Measurements from ENCODE around the gene NDUFAF3.

The NDUFAF3 gene

GRCh38 chr3:49018707-49019006 lies 3.3 kb upstream of the NDUFAF3 start (continued):
- TF ChIP-seq, protein P1, sequence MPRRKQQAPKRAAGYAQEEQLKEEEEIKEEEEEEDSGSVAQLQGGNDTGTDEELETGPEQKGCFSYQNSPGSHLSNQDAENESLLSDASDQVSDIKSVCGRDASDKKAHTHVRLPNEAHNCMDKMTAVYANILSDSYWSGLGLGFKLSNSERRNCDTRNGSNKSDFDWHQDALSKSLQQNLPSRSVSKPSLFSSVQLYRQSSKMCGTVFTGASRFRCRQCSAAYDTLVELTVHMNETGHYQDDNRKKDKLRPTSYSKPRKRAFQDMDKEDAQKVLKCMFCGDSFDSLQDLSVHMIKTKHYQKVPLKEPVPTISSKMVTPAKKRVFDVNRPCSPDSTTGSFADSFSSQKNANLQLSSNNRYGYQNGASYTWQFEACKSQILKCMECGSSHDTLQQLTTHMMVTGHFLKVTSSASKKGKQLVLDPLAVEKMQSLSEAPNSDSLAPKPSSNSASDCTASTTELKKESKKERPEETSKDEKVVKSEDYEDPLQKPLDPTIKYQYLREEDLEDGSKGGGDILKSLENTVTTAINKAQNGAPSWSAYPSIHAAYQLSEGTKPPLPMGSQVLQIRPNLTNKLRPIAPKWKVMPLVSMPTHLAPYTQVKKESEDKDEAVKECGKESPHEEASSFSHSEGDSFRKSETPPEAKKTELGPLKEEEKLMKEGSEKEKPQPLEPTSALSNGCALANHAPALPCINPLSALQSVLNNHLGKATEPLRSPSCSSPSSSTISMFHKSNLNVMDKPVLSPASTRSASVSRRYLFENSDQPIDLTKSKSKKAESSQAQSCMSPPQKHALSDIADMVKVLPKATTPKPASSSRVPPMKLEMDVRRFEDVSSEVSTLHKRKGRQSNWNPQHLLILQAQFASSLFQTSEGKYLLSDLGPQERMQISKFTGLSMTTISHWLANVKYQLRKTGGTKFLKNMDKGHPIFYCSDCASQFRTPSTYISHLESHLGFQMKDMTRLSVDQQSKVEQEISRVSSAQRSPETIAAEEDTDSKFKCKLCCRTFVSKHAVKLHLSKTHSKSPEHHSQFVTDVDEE (CRISPR knock-in tag; IDR thresholded peaks at IDR 0.05), result no peak

GRCh38 chr3:49019941-49020329 lies 2.0 kb upstream of the NDUFAF3 start:
- no peak for ATAC-seq
- TF ChIP-seq TCF4 (CRISPR knock-in tag; IDR thresholded peaks at IDR 0.05; ENCODE audit: borderline replicate concordance) (no peak), SNAI2 (CRISPR knock-in tag; IDR thresholded peaks at IDR 0.05) (no peak), CSDC2 (CRISPR knock-in tag; IDR thresholded peaks at IDR 0.05) (no peak), GLIS3 (CRISPR knock-in tag; IDR thresholded peaks at IDR 0.05) (no peak), CREB5 (CRISPR knock-in tag; IDR thresholded peaks at IDR 0.05; ENCODE audit: low read depth) (no peak)
- TF ChIP-seq, protein P1 (CRISPR knock-in tag; IDR thresholded peaks at IDR 0.05), result no peak

- ATAC-seq, result no peak
- TF ChIP-seq ZNF70 (CRISPR knock-in tag; IDR thresholded peaks at IDR 0.05), result no peak
- no peak for TF ChIP-seq ZNF8 (CRISPR knock-in tag; IDR thresholded peaks at IDR 0.05)
- no peak for TF ChIP-seq ARNTL (CRISPR knock-in tag; IDR thresholded peaks at IDR 0.05; ENCODE audit: borderline replicate concordance, low read depth)
- no peak for TF ChIP-seq ZFP30 (CRISPR knock-in tag; IDR thresholded peaks at IDR 0.05)
- no peak for TF ChIP-seq OSR1 (CRISPR knock-in tag; IDR thresholded peaks at IDR 0.05)
- TF ChIP-seq RARB (CRISPR knock-in tag; IDR thresholded peaks at IDR 0.05), result no peak
Measured at GRCh38 chr3:49020330-49021212, 1.4 kb upstream of the NDUFAF3 start.

GRCh38 chr3:49021213-49021812 lies 608 bp upstream of the NDUFAF3 start:
- TF ChIP-seq PPARA (CRISPR knock-in tag; IDR thresholded peaks at IDR 0.05; ENCODE audit: borderline replicate concordance) (no peak), SNAI2 (CRISPR knock-in tag; IDR thresholded peaks at IDR 0.05) (no peak), PATZ1 (CRISPR knock-in tag; IDR thresholded peaks at IDR 0.05; ENCODE audit: borderline replicate concordance) (0 out of 2 replicates have a peak, but pooled peaks have one; percentile 22), TOX (CRISPR knock-in tag; IDR thresholded peaks at IDR 0.05; ENCODE audit: borderline replicate concordance) (peak; percentile 59; the same call in 1 of the 2 replicates)
- peak; percentile 63 for ATAC-seq

GRCh38 chr3:49022688-49023171 lies 809 bp downstream of the NDUFAF3 start:
- ATAC-seq, result no peak
- TF ChIP-seq ZNF70 (CRISPR knock-in tag; IDR thresholded peaks at IDR 0.05) (no peak), BACH2 (CRISPR knock-in tag; IDR thresholded peaks at IDR 0.05; ENCODE audit: borderline replicate concordance) (no peak), ESRRG (CRISPR knock-in tag; IDR thresholded peaks at IDR 0.05) (no peak), TOX (CRISPR knock-in tag; IDR thresholded peaks at IDR 0.05; ENCODE audit: borderline replicate concordance) (no peak), OSR1 (CRISPR knock-in tag; IDR thresholded peaks at IDR 0.05) (no peak), TCF4 (CRISPR knock-in tag; IDR thresholded peaks at IDR 0.05; ENCODE audit: borderline replicate concordance) (no peak), POU6F1 (CRISPR knock-in tag; IDR thresholded peaks at IDR 0.05; ENCODE audit: borderline replicate concordance, low read depth) (no peak), ISL1 (CRISPR knock-in tag; IDR thresholded peaks at IDR 0.05) (no peak), CREB5 (CRISPR knock-in tag; IDR thresholded peaks at IDR 0.05; ENCODE audit: low read depth) (no peak)
